ENCODE data around the gene SMPD2. TPM values are rescaled to one million over a fixed set of nuclear protein-coding genes. Genes with fewer than 3 reads are reported as not detected.

Gene SMPD2
- total RNA-seq, 1 experiment from 2014 or later = 12.3 TPM

GRCh38 chr6:109490713-109491112 is 50.2 kb downstream of the SMPD2 start:
- no peaks in the 10 kb centered on the region for H3K9me3 Mint-ChIP-seq (ENCODE audit: unreplicated experiment)

GRCh38 chr6:109491207-109491938 is 50.8 kb downstream of the SMPD2 start:
- Mint-ChIP-seq H3K36me3 (ENCODE audit: insufficient read depth, unreplicated experiment) (no peaks in the 10 kb centered on the region), H3K9me3 (ENCODE audit: unreplicated experiment) (no peaks in the 10 kb centered on the region), H3K4me1 (ENCODE audit: low read depth, unreplicated experiment) (peaks cover 3% of the 10 kb centered on the region), H3K4me3 (ENCODE audit: unreplicated experiment) (no peak overlapping the region), H3K27me3 (ENCODE audit: insufficient read depth, unreplicated experiment) (peaks cover 16% of the 10 kb centered on the region), H3K27ac (ENCODE audit: unreplicated experiment) (no peak overlapping the region)
- H3K4me1 ChIP-seq = no peaks in the 10 kb centered on the region
- ChIA-PET CTCF (no interaction called here), POLR2A (no interaction called here)
- no peaks in the 10 kb centered on the region for H3K36me3 ChIP-seq (ENCODE audit: control insufficient read depth, insufficient read depth, low read length)
- BruUV-seq (replicated peaks) = no TSS peak
- H3K27me3 ChIP-seq (replicated peaks; ENCODE audit: control insufficient read depth, insufficient read depth, low read length) = no peaks in the 10 kb centered on the region
- no peak for TF ChIP-seq CTCF (IDR thresholded peaks at IDR 0.05; ENCODE audit: insufficient read depth in 1 of 2, low read depth in 1 of 2, low read length in 1 of 2, severe bottlenecking in 1 of 2, unreplicated experiment in 1 of 2)
- intact Hi-C loops (cut with micrococcal nuclease; ENCODE audit: unreplicated experiment) = no loop called here
- no peaks in the 10 kb centered on the region for H3K9me3 ChIP-seq
- H3K4me3 ChIP-seq (ENCODE audit: low read depth, low read length) = no peak overlapping the region
- DNase-seq = no peak

More at GRCh38 chr6:109490713-109491112, 50.2 kb downstream of the SMPD2 start:
- BruUV-seq (replicated peaks) = no TSS peak
- H3K36me3 Mint-ChIP-seq (ENCODE audit: insufficient read depth, unreplicated experiment) = no peaks in the 10 kb centered on the region
- ChIA-PET POLR2A (no interaction called here), CTCF (no interaction called here)
- no peaks in the 10 kb centered on the region for H3K27me3 ChIP-seq (replicated peaks; ENCODE audit: control insufficient read depth, insufficient read depth, low read length)
- H3K27ac Mint-ChIP-seq (ENCODE audit: unreplicated experiment) = no peak overlapping the region
- H3K4me1 Mint-ChIP-seq (ENCODE audit: low read depth, unreplicated experiment) = peaks cover 6% of the 10 kb centered on the region
- intact Hi-C loops (cut with micrococcal nuclease; ENCODE audit: unreplicated experiment) = no loop called here
- H3K36me3 ChIP-seq (ENCODE audit: control insufficient read depth, insufficient read depth, low read length) = no peaks in the 10 kb centered on the region
- H3K4me3 Mint-ChIP-seq (ENCODE audit: unreplicated experiment) = no peak overlapping the region
- peaks cover 14% of the 10 kb centered on the region for H3K27me3 Mint-ChIP-seq (ENCODE audit: insufficient read depth, unreplicated experiment)
- TF ChIP-seq CTCF (IDR thresholded peaks at IDR 0.05; ENCODE audit: insufficient read depth in 1 of 2, low read depth in 1 of 2, low read length in 1 of 2, severe bottlenecking in 1 of 2, unreplicated experiment in 1 of 2) = no peak
- DNase-seq = no peak
- no peaks in the 10 kb centered on the region for H3K4me1 ChIP-seq
- no peak overlapping the region for H3K4me3 ChIP-seq (ENCODE audit: low read depth, low read length)
- H3K9me3 ChIP-seq = no peaks in the 10 kb centered on the region

Other genes with a start within 250 kb of the SMPD2 start
- 224 and 228 TPM in 2 replicates for gene CD164, start 58.3 kb upstream of the SMPD2 start, total RNA-seq (2022)
- 0.30 TPM in 1 of 2 replicates, not detected in the other for gene PPIL6, start 96 bp upstream of the SMPD2 start, total RNA-seq (2022)
- gene MICAL1, start 15.0 kb downstream of the SMPD2 start, total RNA-seq (2022) = 11.7 and 11.8 TPM in 2 replicates
- 9.2 and 10.3 TPM in 2 replicates for gene ZBTB24, start 42.5 kb downstream of the SMPD2 start, total RNA-seq (2022)

All from Caco-2 (cell line).